NCI-H2227 (cell line): ENCODE results near the gene STEAP2.

Experiments used
- DNase-seq: peaks from one replicate; lab custom pipeline; 2025; ENCODE audit not compliant: unreplicated experiment; lab: John Stamatoyannopoulos, UW

The STEAP2 gene

DNA sequence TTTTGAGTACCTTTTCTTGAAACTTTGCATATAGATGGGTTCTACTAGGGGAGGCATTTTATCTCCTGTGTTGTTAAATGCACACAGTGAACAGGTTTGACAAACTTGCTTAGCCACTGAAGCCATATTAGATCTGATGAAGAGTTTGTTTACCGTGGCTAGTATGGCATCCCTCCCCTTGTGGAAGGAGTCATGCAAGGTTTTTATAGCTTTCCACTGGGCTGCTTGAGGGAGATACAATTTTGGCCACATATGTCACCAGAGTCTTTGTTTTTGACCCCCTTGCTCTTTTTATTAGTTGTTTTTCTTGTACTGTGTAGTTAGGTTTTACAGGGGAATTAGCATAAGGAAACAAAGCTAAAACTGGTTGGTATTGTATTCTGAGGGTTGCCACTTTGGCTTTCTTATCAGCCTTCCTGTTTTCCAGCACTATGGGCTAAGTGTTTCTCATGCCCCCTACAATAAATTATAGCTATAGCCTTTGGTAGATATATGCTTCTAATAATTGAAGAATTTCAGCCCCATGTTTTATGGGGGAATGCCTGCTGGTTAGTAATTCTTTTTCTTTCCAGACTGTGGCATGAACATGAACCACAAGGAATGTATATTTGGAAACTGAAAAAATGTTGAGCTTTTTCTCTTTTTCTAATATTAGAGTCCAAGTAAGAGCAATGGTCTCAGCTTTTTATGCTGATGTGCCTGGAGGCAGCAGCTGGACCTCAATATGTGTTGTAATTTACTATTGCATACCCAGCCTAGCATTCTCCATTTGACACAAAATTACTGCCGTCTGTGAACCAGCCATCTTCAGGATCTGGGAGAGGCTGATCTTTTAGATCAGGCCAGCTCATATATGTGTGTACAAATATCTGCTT lies 18.4 kb upstream of the STEAP2 start:
- no peak for DNase-seq

DNA sequence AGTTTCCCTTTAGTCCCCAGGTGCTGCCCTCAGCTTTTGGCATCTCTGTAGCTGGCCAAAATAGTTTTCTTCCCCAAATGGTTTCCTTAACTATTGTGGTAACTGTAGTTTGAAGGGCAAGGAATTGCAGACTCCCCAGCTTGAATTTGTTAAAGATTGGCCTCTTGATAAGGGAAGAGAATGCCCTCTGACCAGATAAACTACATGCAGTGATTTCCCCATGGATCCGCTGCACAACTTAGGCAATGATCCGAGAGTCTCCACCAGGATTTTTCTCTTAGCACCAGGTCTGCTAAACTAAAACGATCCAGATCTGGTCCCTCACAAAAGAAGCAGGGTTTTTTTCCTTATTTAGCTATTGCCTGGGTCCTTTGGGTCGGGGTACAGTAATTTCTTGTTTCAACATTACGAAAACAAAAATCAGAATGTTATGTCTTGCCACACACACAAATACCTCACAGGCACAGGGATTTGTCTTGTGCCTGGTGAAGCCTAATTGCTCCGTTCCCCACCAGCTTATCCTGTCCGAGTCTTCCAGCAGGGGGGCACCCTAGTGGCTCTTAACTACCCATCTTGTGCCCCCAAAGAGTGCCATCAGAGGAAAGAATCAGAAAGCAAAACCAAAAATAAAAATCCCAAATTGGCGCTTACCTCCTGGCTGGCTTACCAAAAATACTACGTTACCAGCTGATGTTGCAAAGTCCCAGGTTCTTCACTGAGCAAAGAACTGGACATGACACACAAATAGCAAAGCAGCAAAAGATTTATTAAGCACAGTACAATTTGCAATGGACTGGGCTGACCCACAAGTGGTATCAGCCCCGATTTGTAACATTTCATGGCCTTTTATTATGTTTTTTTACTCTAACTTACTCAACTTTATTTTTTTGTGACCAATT lies 16.4 kb upstream of the STEAP2 start:
- no peak for DNase-seq

DNA sequence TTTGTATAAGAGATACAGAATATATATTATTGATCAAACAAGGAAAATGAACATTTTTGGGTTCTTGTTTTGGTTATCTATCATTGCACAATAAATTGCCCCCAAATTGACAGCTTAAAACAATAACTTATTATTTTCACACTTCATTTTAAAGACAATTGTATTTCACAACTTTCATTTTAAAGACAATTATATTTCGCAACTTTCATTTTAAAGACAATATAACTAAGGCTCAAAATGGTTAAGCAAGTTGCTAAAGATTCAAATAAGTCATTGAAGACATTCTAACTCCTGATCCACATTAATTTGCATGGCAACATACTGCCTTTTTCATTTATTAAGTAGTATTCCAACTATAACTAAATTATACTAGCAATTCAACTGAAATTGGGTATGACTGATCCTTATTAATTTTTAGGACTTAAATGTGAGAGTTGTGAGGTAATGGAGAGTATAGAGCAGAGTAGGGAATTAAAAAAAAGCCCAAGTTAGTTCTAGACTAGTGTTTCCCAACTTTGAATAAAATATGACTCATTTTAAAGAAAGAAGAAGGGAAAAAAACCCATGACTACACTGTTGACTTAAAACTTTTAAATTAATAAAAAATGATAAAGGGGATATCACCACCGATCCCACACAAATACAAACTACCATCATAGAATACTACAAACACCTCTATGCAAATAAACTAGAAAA lies 9.9 kb upstream of the STEAP2 start:
- DNase-seq = no peak

DNA sequence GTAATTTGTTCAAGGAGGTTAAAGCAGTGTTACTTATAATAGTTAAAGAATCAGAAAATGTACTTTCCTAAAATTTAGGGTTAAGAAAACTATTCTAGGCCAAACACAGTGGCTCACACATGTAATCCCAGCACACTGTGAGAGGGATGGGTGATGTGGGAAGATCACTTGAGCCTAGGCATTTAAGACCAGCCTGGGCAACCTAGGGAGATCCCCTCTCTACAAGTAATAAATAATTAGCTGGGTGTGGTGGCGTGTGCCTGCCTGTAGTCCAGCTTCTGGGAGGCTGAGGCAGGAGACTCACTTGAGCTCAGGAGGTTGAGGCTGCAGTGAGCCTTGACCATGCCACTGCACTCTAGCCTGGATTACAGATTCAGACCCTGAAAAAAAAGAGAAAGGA lies 3.6 kb upstream of the STEAP2 start:
- no peak for DNase-seq

DNA sequence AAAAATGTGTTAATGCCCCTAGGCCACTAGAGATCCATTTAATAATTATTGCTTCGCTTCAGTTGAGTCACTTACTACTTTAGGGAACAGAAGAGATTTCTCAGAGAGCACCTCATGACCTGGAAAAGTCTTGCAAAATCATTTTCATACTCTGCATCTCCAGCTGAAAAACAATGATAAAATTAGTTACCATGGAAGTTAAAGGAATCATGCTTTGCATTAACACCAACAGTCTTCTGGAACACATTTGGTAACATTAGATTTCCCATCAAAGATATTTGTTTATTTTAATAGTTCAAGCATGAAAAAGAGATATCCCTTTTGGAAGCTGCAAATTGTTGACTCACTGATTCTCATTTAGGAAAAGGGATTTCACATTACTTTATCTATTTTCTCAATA lies 1.8 kb upstream of the STEAP2 start:
- DNase-seq = no peak

- no peak for DNase-seq
Observed at GRCh38 chr7:90210475-90210874, 1.1 kb upstream of the STEAP2 start.

- peak; percentile 27 for DNase-seq
Observed at GRCh38 chr7:90210981-90211380, 559 bp upstream of the STEAP2 start.

- DNase-seq = no peak
Observed at GRCh38 chr7:90212149-90212495, 582 bp downstream of the STEAP2 start.

GRCh38 chr7:90213521-90213920 lies 2.0 kb downstream of the STEAP2 start:
- no peak for DNase-seq

GRCh38 chr7:90216080-90216674 lies 4.6 kb downstream of the STEAP2 start:
- no peak for DNase-seq

- DNase-seq = no peak
Observed at GRCh38 chr7:90216771-90217170, 5.2 kb downstream of the STEAP2 start.

- DNase-seq = no peak
Observed at GRCh38 chr7:90222390-90222789, 10.8 kb downstream of the STEAP2 start.

- peak; percentile 12 for DNase-seq
Observed at GRCh38 chr7:90222811-90223725, 11.5 kb downstream of the STEAP2 start.

GRCh38 chr7:90224195-90224594 lies 12.7 kb downstream of the STEAP2 start:
- no peak for DNase-seq

GRCh38 chr7:90225181-90225580 lies 13.6 kb downstream of the STEAP2 start:
- DNase-seq = no peak

GRCh38 chr7:90225601-90226000 lies 14.1 kb downstream of the STEAP2 start:
- DNase-seq = no peak

- no peak for DNase-seq
Observed at GRCh38 chr7:90227259-90227658, 15.7 kb downstream of the STEAP2 start.

DNA sequence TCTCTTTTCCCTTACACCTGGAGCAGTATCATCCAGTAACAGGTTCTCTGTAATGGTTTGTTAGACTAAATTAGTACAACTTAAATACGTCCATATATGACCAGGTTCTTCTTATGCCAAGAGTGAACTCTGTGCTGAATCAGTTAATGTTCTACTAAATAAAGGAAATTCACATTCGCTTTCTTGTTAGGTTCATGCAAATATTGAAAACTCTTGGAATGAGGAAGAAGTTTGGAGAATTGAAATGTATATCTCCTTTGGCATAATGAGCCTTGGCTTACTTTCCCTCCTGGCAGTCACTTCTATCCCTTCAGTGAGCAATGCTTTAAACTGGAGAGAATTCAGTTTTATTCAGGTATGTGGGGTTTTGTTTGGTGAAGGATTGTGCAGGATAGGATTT lies 18.1 kb downstream of the STEAP2 start:
- no peak for DNase-seq

GRCh38 chr7:90230834-90231233 lies 19.3 kb downstream of the STEAP2 start:
- DNase-seq = no peak

DNA sequence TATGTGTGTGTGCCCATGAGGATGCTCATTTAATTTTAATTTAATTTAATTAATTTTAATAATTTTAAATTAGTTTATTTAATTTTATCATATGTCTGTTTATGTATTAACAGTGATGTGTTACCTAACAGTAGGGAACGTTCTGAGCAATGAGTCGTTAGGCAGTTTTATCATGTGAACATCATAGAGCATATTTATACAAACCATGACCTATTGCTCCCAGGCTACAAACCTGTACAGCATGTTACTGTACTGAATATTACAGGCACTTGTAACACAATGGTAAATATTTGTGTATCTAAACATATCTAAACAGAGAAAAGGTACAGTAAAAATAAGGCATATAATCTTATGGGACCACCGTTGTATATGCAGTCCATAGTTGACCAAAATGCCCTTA lies 19.8 kb downstream of the STEAP2 start:
- DNase-seq = no peak
